KOPT-K1 (cell line): ENCODE data around the gene DDX42.
"Not testable (repeated sequence)": the region's sequence is repeated elsewhere in the genome, so short reads cannot be mapped to it uniquely, and the experiment has no call there.

Experiments
- H3K27ac ChIP-seq: fragments of 200-600 bp; sonication (generic); 2 replicates; pipeline ENCODE4 v1.5.1; 2016; ENCODE audit warnings: antibody characterized with exemption, mild to moderate bottlenecking, low read depth, low read length; ENCODE audit not compliant: poor library complexity, severe bottlenecking
- H3K36me3 ChIP-seq: fragments of 200-600 bp; sonication (generic); 2 replicates; pipeline ENCODE4 v1.5.1; 2017; ENCODE audit warnings: antibody characterized with exemption, mild to moderate bottlenecking, low read length, moderate library complexity; ENCODE audit not compliant: insufficient read depth
- H3K9me3 ChIP-seq: fragments of 200-600 bp; sonication (generic); 2 replicates; pipeline ENCODE4 v1.5.1; 2017; ENCODE audit warnings: antibody characterized with exemption, low read length, mild to moderate bottlenecking; ENCODE audit not compliant: insufficient read depth, poor library complexity, severe bottlenecking

Gene DDX42

DNA sequence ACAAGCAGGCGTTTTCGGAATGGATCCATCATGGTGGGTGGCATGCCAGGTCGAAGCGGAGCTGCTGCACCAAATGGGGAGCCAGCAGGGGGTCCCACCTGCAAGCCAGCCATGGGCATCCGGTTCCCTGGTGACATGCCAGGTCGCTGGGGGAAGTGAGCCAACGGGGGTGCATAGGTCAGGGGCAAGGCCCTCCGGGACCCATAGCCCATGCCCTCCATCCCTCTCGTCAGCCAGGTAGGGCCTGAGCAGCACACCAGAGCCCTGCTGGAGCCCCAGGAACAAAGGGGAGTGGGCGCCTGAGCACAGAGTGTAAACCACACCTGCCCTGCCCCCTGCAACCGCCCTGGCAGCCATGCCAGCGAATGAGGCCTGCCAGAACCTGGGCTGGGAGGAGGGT, 63.5 kb downstream of the DDX42 start:
- Histone ChIP-seq H3K36me3 (peaks cover 70% of the 10 kb centered on the region), H3K9me3 (no peaks in the 10 kb centered on the region), H3K27ac (no peak overlapping the region)

DNA sequence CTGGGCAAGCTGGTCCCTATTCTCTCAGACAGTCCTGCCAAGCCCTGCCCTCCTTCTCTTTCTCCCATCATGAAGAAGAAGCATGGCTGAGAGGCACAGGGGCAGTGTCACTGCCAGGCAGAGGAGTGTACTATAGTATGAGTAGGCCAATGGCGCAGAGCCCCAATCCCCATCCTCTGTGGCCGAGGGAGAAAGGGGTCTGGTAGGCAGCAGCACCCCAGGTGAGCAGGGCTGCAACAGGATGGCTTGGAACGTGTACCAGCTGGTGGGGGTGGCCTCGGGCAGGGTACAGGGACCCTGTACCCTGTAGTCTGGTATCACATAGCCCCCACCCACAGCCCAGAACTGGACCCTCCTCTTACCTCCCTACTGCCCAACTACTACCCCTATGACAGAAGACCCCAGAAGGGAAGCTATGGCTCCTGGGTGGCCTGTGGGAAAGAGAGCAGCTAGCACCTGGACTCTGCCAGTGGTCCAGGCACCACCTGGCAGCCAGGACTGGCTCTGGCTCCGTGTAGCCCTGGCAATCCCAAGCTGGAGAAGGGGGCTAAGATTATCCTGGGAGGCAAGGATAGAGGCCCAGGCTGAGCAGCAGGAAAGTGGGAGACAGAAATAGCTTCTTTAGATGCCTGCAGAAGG, 64.1 kb downstream of the DDX42 start:
- Histone ChIP-seq H3K27ac (no peak overlapping the region), H3K36me3 (peaks cover 64% of the 10 kb centered on the region), H3K9me3 (no peaks in the 10 kb centered on the region)

DNA sequence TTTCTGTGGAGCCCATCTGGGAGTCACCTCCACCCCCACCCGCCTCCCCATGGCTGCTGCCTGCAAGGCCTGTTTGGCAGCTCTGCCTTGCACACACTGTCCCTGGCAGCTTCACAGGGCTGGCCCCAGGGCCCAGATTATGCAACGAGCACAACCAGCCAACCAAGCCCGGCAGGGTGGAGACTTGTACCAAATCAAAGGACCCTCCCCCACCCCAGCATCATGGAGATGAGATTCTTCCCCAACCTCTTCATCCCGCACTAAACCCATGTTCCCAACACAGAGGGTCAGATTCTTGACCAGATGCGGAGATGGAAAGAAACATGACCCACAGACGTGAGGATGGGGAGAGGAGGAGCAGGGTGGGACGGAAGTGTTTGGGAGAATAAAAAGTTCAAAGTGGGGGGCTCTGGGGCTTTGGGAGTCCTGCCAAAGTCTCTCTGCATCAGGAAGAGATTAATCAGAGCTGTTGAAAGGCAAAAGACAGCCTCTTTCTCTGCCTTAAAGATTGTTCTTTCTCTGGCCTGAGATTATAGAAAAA, 64.7 kb downstream of the DDX42 start:
- H3K9me3 ChIP-seq: no peaks in the 10 kb centered on the region
- peaks cover 57% of the 10 kb centered on the region for H3K36me3 ChIP-seq
- peak overlapping the region; percentile 37 for H3K27ac ChIP-seq

- Histone ChIP-seq H3K36me3 (peaks cover 37% of the 10 kb centered on the region), H3K9me3 (no peaks in the 10 kb centered on the region), H3K27ac (peak overlapping the region; percentile 92)
These were observed 66.8 kb downstream of the DDX42 start for GRCh38 chr17:63840591-63841349.

DNA sequence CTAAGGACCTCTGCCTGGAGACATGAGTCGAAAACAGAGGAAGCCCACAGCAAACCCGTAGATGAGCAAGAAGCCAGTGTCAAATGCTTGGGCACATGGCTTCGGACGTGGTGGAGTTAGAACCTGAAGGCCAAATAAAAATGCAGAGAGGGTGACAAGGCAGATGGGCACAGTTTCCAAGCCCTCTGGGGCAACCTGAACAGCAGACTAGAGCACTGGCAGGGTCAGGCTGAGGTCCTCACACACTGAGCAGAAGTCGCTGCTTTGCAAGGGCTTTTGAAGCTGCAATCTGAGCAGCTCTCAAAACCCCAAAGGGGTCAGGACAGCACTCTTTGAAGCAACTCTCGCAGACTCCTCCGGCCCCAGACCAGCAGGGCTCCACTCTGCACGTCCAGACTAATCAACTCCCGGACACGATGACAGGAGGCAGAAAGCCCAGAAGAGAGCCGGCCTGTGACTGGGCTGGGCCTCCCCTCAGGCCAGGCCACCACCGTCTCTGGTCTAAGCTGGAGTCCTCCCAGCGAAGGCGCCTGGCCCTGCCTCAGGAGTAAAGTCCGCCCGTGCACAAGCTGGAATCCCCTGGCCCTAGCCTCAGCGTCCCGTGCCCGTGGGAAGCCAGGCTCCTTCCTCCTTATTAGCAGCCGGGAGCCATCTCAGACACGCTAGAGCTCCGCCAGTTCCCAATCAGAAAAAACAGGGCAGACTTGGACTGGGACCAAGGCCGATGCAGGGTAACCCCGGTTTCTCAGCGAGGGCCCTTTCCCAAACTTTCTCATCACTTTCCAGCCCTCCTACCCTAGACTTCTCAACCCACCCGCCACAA, 67.6 kb downstream of the DDX42 start:
- Histone ChIP-seq H3K36me3 (peaks cover 29% of the 10 kb centered on the region), H3K9me3 (no peaks in the 10 kb centered on the region), H3K27ac (peak overlapping the region; percentile 92)

DNA sequence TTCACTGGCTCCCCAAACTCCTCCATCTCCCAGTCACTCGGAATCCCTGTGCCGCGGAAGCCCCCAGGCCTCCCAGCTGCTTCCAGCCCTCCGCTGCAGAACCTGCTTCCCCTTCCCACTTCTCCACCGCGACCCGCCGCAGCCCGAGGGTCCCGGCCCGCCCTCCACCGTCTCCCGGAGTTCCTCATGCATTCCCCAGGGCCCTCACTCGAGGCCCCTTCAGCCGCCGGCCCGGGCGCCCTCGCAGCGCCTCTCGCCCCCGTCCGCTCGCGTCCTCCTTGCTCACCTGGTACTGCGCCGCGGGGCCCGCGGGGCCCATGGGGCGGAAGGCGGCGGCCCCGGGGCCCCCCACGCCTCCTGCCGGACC, 68.2 kb downstream of the DDX42 start:
- H3K9me3 ChIP-seq: no peaks in the 10 kb centered on the region
- peak overlapping the region; percentile 92 for H3K27ac ChIP-seq
- peaks cover 23% of the 10 kb centered on the region for H3K36me3 ChIP-seq

DNA sequence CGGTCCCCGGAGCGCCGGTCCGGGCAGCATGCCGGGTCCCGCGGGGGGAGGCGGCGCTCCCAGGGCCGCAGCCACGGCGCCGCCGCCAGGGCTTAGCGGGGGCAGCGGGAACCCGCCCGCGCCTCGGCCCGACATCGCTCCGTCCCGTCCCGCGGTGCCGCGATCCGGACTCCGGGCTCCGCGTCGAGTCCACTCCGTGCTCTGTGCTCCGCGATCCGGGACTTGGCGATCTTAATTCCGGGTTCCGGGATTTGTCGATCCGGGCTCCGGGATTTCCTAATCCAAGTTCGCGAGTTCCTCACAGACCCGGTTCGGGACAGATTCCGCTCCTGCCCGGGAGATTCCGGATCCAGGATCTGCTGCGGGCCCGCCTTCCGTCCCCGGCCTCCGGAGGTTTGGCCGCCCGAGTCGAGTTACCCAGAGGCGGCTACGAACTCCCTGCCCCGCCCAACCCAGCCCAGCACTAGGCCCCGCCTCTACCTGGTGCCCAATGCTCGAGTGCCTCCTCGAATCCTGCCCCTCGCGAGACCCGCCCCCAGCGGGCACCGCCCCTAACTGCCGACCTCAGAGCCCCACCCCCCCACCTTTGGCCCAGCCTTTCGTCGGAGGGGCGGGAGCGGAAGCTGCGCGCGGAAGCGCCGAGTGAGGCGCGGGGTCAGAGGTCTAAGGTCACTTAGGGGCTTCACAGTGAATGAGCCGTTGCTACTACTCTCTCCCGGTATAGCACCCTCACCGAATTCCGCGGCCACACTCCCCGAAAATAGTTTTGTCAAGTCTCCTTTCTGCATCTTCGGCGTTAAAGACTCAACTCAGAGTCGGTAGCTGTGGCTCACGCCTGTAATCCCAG, 68.8 kb downstream of the DDX42 start, which contains the start of gene SMARCD2:
Gene SMARCD2, minus strand, starts transcription at position 146 of the 847 bp plus-strand sequence. Its CDS starts 11 bp downstream, at position 135.
- peaks cover 17% of the 10 kb centered on the region for H3K36me3 ChIP-seq
- H3K27ac ChIP-seq: peak within 1 kb of the TSS; percentile 92
- H3K9me3 ChIP-seq: no peaks in the 10 kb centered on the region

DNA sequence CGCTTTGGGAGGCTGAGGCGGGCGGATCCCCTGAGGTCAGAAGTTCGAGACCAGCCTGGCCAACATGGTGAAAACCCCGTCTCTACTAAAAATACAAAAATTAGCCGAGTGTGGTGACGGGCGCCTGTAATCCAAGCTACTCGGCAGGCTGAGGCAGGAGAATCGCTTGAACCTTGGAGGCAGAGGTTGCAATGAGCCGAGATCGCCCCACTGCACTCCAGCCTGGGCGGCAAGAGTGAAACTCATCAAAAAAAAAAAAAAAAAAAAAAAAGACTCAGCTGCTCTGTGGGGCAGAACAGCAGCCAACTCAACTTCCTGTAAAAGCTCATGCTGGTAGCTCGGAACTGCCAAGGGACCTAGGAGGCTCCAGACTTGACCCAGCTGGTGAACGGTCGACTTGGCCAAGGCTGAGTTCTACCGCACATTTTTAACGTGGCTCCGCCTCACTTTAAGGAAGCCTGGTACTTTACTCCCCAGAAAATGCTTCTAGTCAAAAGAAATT, 69.5 kb downstream of the DDX42 start:
- H3K9me3 ChIP-seq: not testable (repeated sequence)
- H3K27ac ChIP-seq: peak overlapping the region; percentile 92
- H3K36me3 ChIP-seq: peaks cover 10% of the 10 kb centered on the region

DNA sequence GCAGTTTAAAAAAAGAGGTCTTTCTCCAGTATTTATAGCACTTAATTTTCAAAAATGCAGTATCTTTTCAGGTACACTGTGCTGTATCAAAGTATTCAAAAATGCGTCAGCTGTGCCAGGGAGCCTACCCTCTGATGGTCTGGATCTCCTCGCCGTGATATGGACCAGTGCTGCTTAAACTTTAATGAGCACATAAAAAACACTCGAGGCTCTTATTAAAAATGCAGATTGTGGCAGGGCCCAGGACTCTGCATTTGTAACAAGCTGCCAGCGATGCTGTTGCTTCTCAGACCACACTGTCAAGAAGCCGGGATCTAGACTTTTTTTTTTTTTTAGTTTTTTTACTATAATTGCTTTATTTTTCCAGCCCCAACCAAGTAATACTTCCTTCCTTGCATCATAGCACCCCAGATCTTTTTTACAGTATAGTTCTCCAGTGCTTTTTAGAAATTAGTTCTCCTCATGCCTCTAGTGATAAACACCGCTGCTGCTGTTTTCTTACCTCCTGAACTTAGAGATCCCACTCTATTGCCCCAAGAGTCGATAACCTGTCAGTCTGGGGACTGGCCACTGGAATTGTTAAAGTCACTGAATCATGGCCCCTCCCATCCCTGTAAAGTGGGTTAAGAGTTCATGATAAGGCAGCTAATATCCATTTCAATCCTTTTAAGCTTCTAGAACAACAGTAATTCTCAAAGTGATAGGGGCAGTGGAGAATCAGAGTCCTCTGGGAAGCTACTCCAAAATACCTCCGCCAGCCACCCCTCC, 70.1 kb downstream of the DDX42 start:
- peaks cover 4% of the 10 kb centered on the region; the same call in 1 of the 2 replicates for H3K36me3 ChIP-seq
- H3K9me3 ChIP-seq: no peaks in the 10 kb centered on the region
- H3K27ac ChIP-seq: peak overlapping the region; percentile 92

- Histone ChIP-seq H3K36me3 (no peaks in the 10 kb centered on the region), H3K9me3 (no peaks in the 10 kb centered on the region), H3K27ac (no peak overlapping the region)
These were observed 71.5 kb downstream of the DDX42 start for GRCh38 chr17:63845509-63845908.

DNA sequence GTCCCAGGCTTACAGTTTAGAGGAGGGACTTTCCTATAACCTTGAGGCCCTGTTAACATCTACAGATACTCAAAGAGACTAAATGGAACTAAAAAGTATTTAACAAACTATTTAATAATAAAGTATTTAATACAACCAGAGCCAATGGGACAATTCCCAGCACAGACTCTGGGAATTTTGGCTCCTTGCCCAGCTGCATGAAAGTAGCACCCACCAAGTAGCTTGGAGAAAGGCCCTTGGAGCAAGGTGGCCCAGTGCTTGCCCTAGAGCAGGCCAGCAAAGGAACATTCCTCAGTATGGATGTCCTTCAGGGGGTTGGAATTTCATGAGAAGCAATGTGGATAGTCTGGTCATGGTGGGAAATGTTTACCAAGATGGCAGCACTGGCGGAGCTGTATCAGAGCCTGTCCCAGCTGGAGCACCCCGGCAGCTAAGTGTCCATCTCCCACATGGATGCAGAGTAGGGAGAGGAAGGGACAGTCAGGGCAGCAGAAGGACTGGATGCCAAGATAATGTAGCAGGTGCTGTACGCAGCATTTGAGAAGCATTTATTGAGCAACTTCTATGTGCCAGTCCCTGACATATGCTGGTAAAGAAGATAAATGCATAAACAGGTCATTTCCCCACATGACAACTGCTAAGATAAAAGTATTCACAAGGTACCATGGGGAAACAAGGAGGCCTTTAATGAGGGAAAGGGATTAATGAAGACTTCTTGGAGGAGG, 73.7 kb downstream of the DDX42 start:
- no peaks in the 10 kb centered on the region for H3K36me3 ChIP-seq
- H3K9me3 ChIP-seq: no peaks in the 10 kb centered on the region
- no peak overlapping the region for H3K27ac ChIP-seq

- Histone ChIP-seq H3K36me3 (no peaks in the 10 kb centered on the region), H3K27ac (peak overlapping the region; percentile 52), H3K9me3 (no peaks in the 10 kb centered on the region)
These were observed 75.1 kb downstream of the DDX42 start for GRCh38 chr17:63848834-63849689.
